Stimulated activated CD4-positive, alpha-beta T cell treated with anti-CD3 and anti-CD28 coated beads, Interleukin-15, amount 100 ng/mL, for 48 hours (primary cell): ENCODE results near the gene CHN1.

Source experiments
- DNase-seq, 2 donors: peaks; one replicate each; pipeline ENCODE4 v3.0.0-alpha.2; 2020; ENCODE audit warnings: low read depth in 2 of 2

The CHN1 gene

DNA sequence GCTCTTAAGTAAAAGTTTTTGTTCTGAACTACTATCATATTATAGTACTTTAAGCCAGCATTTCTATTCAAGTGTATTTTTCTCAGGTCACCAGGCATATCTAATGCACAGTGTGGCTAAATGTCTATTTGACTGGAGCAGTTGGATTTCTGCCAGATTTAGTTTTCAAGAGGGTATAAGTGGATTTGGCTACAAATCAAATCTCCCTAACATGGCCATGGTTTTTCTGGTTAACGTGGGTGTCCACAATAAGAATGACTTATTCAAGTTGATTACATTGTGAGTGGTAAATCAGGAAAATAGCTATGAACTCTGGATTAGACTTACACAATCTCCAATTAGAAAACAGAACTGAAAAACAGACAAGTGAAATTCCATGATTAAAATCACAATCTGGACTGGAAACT is 5.7 kb upstream of the CHN1 start:
- no peak for DNase-seq

DNA sequence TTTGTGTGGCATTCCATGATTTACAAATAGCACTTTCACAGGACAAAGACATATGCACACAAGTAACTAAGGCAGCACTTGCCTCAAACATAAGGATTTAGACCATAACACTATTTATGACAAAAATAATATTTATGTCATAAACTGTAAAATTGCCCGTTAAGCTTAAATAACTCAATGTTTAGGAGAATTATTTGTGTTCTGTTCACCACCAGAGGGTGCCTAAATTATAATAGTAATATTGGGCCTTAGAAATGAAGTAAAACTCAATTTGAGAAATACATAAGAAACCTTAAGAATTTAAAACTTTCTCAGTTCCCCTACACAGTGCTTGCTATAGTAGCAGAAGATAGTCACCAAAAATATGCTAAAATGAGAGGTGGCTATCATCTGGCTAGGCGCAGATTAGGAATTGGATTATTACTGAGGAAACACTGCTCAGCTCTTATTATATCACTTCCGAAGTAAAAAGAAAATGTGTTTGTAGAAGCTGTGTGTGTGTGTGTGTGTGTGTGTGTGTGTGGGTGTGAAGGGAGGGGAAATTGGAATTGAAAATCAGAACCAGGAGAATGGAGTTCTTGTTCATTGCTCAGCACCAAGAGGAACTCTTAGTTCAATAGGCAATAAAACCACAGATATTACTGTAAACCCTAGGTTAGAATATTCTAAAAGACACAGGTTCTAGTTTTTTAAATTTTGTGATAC is 4.9 kb upstream of the CHN1 start:
- DNase-seq, result no peak

DNA sequence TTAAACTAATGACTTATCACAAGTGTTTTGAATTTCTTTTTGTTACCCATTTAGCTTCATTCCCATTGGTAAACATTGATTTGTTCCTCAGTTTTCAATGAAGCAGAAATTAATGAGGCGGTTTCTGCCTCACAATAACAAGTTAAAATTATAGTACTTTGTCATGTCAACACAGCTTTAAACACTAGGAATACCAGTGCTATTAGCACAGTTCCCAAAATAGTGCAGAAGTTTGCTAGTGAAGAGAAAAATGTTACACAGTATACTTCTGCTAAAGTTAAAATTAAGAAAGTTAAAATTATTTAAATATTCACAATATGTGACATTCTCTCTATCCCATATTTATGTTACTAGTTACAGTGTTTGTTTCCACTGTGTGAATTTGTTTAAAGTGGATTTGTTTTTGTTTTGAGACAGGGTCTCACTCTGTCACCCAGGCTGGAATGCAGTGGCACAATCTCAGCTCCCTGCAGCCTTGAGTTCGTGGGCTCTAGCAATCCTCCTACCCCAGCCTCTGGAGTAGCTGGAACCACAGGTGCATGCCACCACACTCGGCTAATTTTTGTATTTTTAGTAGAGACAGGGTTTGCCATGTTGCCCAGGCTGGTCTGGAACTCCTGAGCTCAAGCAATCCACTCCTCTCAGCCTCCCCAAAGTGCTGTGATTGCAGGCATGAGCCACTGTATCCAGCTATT is 3.8 kb upstream of the CHN1 start:
- no peak for DNase-seq

DNA sequence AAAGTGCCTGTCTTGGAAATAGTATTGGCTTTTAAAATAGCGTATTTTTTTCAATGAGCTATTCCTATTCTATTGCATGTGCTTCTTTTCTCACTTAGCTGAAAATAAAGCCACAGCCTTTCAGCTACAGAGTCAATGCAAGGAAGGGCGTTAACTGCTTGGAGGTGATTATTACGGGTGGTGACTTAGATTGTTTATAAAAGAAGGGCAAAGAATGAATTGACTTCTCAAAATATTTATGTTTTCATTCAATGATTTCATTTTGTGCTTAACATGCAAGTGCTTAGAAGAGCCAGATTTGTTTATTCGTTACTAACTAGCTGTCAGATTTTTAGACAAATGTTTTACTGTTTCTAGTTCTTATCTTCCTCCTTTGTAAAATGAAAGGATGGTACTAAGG is 2.8 kb upstream of the CHN1 start:
- no peak for DNase-seq

DNA sequence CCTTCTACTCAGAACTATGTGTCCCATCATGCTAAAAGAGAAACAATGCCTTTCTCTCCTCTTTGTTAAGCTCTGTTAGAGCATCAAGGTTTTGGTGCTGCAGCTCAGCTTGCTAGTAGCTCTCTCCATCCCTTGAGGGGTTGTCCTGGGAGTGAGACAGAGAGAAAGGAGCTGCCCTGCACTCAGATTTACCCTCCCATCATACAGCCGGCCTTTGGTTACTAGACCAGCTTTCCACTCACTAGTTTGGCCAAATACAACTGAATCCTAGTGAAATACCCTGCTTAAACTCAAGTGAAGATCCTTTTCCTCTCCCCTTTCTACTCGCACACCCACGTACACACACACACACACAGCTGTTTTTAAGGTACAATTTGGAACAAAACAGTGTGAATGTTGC is 2.3 kb upstream of the CHN1 start:
- no peak for DNase-seq

DNA sequence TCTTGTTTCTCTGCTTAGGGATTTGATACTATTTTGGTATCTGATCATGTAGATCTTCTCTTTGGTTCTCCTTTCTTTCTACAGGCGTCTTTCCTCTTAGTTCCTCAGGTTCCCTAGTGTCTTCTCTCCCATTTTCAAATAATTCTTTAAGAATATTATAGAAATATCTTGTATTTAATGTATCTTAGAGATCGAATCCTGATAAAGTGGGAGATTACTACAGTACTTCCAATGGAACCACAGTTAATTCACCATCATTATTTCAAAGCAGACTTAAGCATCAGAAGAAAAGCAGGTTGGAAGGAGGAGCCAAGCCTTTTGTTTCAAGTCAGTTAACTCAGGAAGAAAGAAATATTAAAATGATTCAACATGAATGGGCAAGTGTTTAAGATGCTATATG is 1.1 kb upstream of the CHN1 start:
- DNase-seq, result no peak

DNA sequence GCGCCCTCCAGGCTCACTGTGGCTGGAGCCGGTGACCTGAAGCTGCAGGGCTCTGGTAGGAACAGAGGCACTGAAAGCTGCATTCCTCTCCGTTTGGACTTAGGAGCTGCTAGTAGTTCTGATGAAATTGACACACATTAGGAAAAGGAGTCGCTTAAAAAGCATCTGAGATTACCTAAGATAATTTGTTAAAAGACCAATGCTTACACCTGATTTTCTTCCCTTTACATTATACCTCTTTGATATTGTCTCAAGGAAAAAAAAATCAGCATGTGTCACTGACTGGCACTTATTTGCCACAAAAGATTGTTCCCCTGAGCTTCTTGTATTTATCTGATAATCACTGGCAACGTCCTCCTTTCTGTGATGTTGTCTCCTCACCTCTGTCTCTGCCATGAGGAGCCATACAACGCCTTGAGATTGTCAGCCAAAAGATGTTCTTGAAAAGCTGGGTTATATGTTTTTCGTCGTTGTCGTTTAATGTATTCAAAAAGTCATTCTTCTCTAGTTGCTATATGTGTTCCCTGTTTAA is 618 bp upstream of the CHN1 start:
- no peak for DNase-seq

DNA sequence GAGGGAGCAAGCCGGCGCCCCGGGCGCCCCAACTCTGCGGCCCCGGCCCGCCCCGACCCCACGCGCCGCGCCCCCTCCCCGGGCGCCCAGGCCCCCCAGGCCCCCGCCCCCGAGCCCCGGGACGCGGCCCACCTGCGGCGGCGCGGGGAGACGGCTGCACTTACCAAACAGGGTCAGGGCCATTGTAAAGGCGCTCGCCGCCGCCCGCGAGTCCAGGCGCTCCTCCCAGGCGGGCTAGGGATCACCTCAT is 526 bp downstream of the CHN1 start:
- no peak for DNase-seq

DNA sequence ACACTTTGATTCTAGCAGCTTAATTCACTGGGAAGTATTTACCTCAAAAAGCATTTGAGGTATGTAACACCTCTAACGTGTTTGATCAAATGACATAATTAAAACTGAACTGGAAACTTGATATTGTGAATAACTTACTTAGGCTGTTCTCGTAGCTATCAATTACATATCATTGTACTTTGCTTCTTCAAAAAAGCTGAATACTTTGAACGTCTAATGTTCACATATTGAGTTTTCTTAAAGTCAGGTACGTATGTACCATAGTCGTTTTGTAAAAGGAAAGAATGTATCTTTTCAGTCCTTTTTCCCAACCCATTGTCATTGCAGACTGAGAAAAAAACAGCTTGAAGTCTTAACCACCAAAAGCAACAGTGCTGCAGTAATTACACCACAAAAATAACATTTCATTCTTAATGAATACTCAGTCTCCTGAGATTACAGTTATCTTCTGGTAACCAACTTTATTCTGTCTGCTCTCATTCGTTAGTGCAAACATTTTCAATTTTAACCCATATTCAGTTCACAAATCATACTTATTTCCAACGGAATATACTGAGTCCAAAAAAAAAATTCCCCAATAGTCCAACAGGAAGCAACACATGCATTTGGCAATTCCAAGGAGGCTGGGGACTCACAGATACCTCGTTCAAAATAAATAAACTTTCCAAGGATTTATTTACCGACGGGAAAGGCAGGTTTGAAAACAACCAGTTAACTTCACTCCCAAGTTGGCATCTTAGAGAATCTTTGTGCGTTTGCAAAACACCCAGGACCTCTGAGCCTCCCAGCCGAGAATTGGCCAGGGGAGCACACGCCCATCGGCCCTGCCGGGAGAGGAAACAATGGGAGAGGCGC is 1.1 kb downstream of the CHN1 start:
- DNase-seq, result no peak

DNA sequence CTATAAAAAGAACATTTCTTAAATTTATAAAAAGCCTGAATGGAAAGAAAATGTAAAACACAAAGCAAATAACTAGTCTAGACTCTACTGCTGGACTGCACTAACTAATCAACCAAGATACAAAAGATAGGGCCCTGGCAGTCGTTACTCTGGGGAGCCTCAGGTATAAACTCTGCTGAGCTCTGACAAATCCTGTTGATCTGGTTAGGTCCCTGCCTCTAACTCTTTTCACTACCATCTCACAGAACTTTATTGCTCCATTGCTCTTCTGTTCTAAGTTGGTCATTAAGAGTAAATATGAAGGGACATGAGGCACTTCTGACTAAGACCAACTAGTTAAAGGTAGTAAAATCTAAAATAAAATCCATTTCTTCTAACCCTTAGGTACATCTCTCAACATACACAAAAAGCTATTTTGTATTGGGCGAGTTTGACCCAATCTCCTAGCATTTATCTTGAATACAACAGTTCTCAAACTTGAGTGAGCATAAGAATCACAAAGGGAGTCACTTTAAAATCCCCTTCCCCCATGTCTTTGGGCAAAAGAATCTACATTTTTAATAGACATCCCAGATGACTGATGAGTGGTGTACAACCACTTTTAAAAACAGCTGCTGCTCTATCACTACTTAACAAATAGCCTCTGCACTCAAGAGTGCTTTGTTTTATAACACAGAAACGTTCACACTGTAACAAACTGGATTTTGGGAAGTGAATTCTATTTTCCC is 2.5 kb downstream of the CHN1 start:
- no peak for DNase-seq

DNA sequence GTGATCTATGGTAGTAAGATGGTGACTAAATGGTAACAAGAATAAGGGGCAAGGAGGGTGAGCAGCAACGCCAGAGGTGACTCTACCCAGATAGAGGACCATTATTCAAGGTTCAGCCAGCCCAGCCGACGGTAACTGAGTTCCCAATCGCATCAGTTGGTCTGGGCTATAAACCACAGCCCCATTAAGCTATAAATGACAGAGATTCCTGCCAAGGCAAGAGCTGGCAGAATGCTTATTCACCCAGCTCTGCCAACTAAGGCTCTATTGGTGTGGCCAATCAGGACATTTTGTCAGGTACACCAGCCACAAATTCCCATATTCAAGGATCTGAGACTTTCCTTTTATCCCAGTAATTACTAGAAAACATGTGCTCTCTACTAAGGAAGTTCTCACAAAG is 3.6 kb downstream of the CHN1 start:
- DNase-seq, result no peak

DNA sequence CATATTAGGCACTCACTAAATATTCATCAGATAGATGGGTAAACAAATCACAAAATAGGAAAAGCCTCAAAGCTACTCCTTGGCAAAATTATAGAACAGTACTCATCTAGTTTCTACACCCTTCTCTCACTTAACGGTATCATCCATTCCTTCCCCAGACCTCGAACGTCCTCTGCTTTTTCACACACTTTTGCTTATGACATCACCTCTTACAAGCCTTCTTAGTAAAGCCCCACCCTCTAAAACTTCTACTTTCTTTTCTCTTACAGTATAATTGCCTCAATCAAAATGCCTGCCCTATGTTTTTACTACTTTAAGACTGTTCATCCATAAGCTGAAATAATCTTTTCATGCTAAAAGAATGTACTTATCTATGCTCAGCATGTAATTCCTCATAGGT is 8.1 kb downstream of the CHN1 start:
- DNase-seq, result no peak

DNA sequence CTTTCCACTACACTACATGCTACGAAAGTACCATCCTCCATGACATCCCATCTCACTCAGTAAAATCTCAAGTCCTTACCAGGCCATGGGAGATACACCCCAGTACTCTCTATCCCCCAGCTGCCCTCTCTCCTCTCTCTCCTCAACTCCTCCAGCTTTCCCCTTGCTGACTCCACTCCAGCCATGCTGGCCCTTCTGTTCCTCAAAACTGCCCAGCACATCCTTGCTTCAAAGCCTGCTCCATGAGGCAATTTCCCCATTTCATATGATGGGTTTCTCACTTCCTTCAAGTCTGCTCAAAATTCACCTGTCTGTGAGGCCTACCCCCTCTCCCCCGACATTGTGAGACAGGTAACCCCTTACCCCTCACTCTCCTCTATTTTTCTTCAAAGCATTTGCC is 8.6 kb downstream of the CHN1 start:
- DNase-seq, result no peak

DNA sequence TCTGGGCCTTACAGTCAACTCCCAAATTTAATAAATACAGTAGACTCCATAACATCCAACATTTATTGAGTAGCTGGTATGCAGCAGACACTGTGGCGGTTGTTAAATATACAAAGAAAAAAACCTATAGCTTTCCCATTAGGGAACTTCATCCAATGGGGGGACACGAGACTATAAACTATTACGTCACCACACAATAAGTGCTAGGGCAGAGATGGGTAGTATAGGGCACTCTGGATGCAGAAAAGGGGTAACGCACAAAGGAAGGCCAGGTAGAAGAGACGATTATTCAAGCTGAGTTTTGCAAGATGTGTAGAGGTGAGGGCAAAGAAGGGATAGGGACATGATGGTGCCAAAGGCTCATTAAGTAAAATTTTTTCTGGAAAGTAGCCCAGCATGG is 10.8 kb downstream of the CHN1 start:
- DNase-seq, result no peak

DNA sequence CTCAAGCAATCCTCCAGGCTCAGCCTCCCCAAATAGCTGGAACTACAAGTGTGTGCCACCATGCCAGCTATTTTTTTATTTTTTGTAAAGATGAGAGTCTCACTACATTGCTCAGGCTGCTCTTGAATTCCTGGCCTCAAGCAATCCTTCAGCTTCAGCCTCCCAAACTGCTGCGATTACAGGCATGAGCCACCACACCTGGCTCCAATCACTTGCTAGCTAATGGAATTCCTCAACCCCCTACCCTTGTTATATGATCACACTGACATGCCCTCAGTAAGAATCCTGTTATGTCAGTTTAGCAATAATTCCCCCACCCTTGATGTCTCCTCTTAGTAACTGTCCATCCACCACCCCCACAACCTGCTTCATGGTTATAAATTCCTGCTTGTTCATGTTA is 12.3 kb downstream of the CHN1 start:
- no peak for DNase-seq

DNA sequence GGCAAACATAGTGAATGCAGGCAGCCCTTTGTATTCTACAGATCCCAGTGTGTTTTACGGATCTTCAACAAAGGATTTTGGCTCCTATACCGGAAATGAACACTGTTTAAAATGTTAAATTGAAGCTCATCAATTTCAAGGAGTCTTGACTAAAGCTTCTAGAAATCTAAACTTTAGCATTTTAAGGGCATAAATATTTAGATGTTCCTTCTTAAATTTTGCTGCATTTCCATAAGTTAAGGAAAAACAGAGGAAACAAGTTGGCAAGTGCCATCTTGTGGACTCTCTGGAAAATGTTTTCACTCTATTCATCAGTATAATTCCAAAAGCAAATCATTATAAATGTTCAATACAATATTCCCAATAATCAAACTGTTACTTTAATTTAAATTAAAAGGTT is 19.6 kb downstream of the CHN1 start:
- no peak for DNase-seq

DNA sequence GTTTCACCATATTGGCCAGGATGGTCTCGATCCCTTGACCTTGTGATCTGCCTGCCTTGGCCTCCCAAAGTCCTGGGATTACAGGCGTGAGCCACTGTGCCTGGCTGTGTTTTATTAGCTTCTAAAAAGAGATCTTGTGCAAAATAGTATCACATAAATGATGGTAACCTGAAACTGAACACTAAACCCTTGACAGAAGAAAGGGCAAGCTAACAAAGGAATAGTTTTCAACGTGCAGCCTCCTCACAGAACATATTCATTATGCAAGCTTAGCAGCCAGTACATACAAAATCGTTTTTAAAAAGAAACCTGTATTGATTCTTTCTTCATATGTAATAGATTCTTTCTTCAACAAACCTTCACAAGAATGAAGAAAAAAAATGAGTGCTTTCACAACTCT is 20.6 kb downstream of the CHN1 start:
- DNase-seq, result no peak

DNA sequence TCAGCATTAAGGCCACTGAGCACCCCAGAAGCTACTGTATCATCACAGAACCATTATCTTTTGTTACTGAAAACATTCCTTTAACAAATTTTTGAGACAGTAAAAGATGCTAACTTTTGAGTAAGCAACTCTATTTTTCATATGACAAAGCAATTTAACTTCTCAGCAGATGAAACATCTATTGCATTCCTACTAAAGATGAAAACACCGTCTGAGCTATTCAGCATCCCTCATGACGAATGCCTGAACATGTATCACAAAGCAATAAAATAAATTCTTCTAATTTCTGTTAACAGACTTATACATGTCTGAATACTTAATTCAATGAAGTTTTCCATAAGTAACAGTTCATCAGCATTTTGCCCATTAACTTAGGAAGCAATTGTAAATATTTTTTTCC is 23.9 kb downstream of the CHN1 start:
- DNase-seq, result no peak

DNA sequence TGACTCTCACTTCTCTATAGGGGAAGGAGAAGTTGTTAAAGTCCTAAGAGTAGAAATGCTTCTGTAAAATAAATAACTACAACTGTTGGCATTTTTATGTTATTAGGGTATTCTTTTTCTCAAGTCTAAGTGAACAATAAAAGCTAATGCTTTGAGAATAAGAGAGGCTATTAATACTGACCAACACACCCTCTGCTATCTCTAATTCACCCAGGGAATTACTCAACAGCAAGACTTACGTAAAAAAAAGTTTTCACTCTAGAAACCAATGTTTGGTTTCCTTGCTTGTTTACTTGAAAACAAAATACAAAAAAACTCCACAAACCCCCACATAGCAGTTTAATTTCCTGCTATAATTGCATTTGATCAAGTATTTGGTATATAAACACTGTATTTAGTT is 25.2 kb downstream of the CHN1 start:
- DNase-seq, result no peak

DNA sequence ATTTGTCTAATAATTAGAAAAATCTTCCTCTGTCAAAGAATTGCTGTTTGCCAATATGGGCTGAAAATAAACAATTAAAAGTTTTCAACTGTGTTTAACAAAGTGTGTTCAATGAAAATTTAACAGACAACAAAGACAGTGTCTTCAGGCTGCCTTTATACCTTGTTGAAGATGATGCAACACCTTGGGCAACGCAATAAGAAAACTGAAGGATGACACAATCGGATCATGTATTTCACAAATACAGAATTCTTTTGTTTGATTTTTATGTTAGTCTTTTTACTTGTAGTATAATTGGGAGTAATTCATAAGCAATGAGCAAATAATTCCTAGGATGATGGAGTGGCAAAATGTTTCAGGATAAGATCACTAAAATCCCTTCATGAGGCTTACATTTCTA is 27.8 kb downstream of the CHN1 start:
- no peak for DNase-seq

DNA sequence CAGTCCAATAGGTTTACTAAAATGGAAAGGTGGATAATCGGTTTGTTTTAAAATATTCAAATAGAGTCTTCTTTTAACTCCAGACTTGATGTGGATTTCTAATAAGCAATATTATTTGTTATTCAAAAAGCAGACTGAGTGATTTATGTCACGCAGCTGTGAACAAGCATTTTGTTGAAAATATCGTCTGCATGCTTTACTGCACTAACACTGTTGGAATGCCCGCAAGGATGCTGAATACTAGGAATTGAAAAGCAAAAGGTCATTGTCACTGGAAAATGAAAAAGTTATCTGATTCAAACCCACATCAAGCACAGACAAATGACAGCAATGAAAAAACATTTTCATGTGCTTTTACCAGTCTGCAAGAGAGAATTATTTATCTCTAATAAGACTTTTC is 31.1 kb downstream of the CHN1 start:
- no peak for DNase-seq

DNA sequence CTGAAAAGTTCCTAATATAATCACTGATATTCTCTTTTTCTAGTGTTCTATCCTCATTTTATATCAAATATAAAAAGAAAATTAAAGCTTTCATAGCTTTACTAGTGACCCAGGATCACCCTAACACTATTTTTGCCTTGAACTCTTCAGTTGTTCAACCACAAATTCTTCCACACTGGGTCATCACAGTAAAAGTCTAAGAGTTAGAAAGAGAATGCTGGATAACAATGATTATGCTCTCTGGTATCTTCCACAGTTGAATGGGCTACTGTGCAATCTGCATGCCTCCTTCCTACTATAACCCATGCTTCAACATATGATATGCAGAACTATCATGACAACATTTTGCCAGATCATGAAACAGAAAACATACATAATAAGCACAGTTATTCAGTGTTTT is 32.3 kb downstream of the CHN1 start:
- no peak for DNase-seq
